GM21576 (cell line): ENCODE results near the gene NR2F1-AS1.

ENCODE experiments used
- ATAC-seq: cut with Tn5 transposase; IDR thresholded peaks from one replicate; pipeline ENCODE4 v1.9.1; 2021; ENCODE audit warnings: mild to moderate bottlenecking, moderate library complexity; ENCODE audit not compliant: unreplicated experiment

NR2F1-AS1 gene

GRCh38 chr5:93603078-93603792 lies 22.2 kb upstream of the NR2F1-AS1 start:
- no peak for ATAC-seq

DNA sequence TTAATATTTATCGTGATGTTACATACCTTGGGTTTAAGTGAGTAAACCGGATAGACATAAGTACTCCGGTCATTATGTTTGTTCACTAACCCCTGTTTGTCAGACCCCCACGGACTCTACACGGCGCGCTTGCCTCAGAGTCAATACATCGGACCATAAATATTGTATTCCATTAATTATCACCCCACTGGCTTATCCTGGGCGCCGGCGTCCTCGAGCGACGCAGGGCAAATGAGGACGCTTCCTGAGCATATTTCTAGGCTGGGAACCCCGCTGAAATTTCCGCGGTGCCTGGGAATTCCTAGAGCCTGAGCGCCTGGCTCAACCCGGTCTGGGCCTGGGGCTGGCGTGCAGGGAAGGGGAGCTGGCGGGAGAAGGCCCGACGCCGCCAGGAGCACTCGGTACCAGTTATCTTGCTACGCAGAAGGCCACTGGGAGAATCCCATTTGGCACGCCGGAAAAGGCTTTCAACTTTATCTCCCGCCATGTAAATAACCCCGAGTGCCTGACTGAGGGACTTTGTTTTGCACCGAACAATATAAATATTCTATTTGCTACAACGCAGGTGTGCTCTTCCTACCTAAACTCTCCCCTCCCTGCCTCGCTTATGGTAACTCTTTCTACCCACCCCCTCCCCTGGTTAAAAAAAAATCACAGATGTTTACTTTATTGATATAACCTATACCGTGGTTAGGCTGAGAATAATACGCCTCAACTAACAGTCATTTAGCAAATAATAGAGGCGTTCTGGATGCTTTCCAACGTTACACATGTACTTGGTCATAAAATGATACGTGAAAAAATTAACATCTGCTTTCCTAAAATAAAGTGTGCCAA lies 21.4 kb upstream of the NR2F1-AS1 start:
- no peak for ATAC-seq

GRCh38 chr5:93601802-93602155 lies 20.8 kb upstream of the NR2F1-AS1 start:
- ATAC-seq, result no peak

DNA sequence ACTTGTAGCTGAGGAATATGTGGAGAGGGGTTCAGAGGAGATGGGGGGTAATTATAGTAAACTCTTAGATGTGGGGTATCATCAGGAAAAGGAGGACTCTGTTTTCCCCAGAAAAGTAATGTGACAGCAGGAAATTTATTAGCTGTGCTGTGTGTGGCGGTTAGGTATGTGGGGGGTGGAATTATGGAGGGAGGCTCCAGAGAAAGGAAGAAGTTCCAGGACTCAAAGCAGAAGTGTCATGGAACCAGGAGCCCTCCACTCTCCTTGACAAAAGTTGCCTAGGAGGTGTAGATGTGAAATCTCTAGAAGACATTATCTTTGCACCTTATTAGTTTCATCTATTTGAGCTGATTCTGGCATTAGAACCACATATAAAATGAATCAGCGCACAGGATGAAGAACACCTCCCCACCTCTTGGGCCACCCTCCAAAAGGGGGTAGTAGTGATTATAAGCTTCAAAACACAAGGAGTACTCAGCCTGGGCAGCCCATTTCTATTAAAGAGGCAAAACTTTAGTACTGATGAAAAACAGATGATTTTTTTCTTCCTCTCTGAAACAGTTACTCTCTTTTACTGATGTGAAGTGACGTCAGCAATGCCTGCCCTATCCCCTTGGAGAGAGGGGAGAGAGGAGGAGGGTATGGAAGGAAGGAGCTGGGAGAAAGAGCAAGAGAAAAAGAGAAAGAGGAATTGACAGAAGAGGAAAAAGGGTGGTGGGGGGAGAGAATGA lies 20.2 kb upstream of the NR2F1-AS1 start:
- ATAC-seq, result no peak

GRCh38 chr5:93600409-93601070 lies 19.5 kb upstream of the NR2F1-AS1 start:
- no peak for ATAC-seq

DNA sequence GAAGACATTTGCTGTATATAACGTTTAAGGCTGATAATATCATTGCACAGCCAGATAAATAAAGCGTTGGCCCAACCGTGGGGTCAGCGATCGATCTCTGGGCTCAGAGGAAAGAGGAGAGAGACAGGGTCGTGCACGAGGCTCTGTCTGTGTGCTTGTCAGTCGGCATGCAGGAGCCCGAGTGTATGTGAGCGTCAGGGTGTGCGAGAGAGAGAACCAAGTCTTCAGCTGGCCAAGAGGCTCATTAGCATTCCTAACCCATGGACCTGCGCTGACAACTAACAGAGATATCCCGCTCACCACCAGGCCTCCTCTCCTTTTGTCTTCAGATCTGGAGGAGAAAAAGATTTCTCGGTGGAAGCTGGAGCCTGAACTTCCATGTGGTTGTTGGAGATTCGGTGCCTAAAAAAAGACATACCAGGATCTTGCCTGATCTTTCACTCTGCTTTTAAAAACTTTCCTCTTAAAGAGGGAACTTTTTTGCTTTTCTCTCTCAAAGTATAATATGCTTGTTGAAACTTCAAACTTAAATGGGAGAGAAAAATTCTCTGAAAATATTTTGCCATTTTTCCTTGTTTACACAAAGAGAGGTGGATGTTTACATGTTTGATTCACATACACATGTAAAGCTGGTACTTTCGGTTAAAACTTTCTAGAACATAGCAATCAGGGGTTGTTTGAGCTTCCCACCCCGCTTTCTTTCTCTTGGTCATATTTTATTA lies 18.5 kb upstream of the NR2F1-AS1 start:
- ATAC-seq, result no peak

- no peak for ATAC-seq
Measured at GRCh38 chr5:93599001-93599379, 18.0 kb upstream of the NR2F1-AS1 start.

GRCh38 chr5:93598091-93599000 lies 17.3 kb upstream of the NR2F1-AS1 start:
- no peak for ATAC-seq

GRCh38 chr5:93596676-93597490 lies 15.9 kb upstream of the NR2F1-AS1 start:
- no peak for ATAC-seq

GRCh38 chr5:93596310-93596675 lies 15.3 kb upstream of the NR2F1-AS1 start:
- ATAC-seq, result no peak

- ATAC-seq, result no peak
Measured at GRCh38 chr5:93595420-93596147, 14.6 kb upstream of the NR2F1-AS1 start.

DNA sequence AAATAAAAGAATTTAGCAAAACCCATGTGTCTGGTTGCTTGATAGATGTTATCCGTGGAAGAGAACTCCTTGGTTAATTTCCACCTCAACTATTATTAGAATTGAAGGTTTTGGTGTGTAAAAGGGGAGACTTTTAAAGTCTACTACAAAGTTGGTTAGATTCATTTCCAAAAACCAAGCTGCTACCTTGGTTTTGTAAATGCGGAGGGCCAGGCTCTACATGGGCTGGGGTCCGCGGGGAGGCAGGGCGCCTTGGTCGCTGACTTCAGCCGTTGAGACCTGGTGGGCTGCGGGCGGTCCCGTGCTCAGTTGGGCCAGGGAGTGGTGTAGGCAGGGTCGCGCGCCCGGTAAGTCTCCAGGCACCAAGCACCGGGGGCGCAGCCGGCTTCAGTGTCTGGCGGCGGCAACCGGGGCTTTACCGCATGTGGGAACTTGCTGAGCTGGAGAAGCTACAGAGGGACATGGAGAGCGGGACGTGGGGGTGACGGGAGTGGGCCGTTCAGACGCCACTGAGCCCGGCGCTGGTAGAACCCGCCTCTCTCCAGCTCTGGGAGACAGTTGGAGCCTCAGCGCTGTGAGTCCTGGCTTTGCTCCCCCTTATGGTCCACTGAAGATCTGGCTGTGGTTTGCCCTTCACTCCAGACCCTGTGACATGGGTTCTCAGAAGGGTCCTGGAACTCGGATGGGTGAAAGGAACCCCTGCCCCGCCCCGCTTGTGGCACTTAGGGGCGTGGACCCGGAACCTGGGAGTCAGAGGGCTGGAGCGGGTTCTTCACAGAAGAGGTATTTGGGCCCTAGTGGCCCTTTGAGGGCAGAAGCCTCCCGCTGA lies 13.8 kb upstream of the NR2F1-AS1 start:
- ATAC-seq, result no peak

DNA sequence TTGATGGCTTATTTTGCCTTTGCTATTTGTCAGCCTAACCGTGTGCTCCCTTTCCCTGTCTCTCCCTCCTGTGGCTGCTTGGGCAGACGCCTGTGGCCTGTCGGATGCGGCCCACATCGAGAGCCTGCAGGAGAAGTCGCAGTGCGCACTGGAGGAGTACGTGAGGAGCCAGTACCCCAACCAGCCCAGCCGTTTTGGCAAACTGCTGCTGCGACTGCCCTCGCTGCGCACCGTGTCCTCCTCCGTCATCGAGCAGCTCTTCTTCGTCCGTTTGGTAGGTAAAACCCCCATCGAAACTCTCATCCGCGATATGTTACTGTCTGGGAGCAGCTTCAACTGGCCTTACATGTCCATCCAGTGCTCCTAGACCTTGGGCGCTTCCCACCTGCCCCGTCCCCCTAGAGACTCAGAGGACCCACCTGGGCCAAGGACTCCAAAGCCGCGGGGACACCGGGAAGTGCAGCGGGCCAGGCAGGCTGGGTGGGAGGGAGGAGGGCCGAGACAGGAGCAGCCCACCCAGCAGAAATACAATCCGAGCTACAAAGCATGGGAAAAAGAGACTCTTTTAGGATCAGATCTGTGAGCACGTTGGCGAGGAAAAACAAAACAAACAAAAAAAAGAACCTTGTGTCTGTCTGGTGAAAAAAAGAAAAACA lies 12.6 kb upstream of the NR2F1-AS1 start:
- ATAC-seq, result no peak

- no peak for ATAC-seq
Measured at GRCh38 chr5:93592883-93593282, 11.9 kb upstream of the NR2F1-AS1 start.

DNA sequence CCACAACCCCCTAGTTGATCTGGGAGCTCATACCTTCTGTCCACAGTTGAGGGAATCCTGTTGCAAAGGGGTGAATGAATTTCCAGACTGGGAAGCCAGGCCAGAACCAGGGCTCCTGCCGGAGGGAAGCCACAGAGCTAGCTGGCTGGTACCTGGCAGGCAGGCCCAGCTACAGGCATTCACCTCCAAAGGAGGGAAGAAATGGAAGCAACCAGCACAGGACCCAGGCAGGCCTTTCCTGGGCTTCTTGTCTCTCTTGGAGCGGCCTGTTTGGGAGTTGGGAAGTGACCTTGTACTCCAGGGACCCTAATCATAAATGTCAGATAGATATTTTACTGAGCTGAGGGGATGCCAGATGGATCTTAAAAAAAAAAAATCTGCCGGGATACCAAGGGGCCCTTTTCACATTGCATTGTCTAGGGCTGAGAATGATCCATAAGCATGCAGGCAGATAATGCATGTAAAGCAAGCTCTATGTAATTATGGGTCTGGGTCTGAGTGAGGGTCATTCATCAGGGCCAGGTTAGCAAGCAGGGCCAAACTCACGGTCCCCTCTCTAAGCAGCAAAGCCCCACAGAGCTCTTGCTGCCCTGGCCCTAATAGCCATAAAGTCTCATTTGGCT lies 10.4 kb upstream of the NR2F1-AS1 start:
- ATAC-seq, result no peak

DNA sequence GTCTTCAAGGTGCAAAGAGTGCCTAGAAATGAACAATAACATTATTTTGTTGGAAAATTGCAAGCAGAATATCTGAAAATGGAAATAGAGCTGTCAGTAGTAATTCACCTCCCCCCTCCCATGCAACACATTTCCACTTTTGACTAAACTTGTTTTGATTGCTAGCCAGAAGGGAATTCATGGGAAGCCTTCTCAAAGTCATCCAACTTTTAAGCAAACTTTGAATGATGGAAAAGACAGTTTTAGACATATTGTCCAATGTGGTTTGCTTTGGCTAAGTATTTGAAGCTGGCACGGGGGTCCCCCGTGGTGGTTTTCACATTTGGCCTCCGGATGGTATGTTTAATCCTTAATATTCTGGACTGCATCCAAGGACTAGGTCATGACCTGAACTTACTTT lies 9.5 kb upstream of the NR2F1-AS1 start:
- ATAC-seq, result no peak
